Left ventricle myocardium inferior (tissue), 1 donor: ENCODE results near the gene FAM222A. TPM values are rescaled to one million over a fixed set of nuclear protein-coding genes. Genes with fewer than 3 reads are reported as not detected.

Experiments used
- DNase-seq: peaks from one replicate; pipeline ENCODE4 v3.0.0-alpha.2; 2020
- H3K27ac ChIP-seq: fragments of 200-600 bp; replicated peaks from 2 replicates; pipeline ENCODE4 v1.8.0; 2021
- H3K27me3 ChIP-seq: fragments of 200-600 bp; 2 replicates; pipeline ENCODE4 v1.8.0; 2021; ENCODE audit warnings: low read depth
- H3K36me3 ChIP-seq: fragments of 200-600 bp; 2 replicates; pipeline ENCODE4 v1.8.0; 2021
- H3K4me1 ChIP-seq: fragments of 200-600 bp; 2 replicates; pipeline ENCODE4 v1.8.0; 2021
- H3K4me3 ChIP-seq: fragments of 200-600 bp; 2 replicates; pipeline ENCODE4 v1.8.0; 2021; ENCODE audit warnings: mild to moderate bottlenecking, moderate library complexity
- H3K9me3 ChIP-seq: fragments of 200-600 bp; replicated peaks from 2 replicates; pipeline ENCODE4 v1.8.0; 2021
- intact Hi-C: fragments of 100-400 bp; cut with micrococcal nuclease; formaldehyde crosslinking; loops from one replicate; pipeline ENCODE4 v1.11.0; 2022
- total RNA-seq: library from RNA; stranded (reverse); fragmentation: NEBNext Ultra II Directional; extraction: Animal tissue kit (Norgen Biotek cat#: 25700); gene quantifications from one replicate; pipeline ENCODE4 v1.2.1, GENCODE V29; 2021
- TF ChIP-seq, protein P1 (sequence below): fragments of 200-600 bp; IDR thresholded peaks from 2 replicates; pipeline ENCODE4 v1.8.0; 2021; ENCODE audit warnings: antibody characterized with exemption, mild to moderate bottlenecking, borderline replicate concordance
- donor health status: DM: no; HTN: yes; CAD: no; lungs with severe emphysema.

Gene FAM222A
- total RNA-seq, 1 donor from 2014 or later: 20.0 TPM

DNA sequence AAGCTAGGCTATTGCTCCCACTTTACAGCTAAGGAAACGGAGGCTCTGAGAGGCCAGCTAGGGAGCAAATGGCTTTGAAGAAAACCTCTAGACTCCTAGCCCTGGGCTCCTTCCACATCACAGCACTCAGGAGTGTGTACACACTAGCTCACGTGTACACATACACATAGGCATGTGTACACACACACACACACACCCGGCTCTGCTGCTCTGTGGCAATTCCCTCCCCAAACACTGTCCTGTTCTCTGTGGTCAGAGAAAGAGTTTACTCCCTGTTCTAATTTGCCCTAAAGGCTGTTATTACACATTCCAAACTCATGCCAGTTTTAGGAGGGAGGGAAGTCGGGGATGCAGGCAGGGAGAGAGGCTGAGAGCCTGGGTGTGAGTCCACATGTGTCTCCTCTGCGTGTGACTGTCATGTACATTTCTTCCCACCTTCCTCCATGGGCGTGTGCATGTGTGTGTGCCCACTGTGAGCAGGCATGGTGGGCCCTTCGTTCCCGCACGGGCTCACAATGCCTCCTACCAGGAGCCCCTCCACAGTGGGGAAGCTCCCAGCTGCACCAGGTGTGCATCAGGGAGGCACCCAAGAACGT, 105.4 kb downstream of the FAM222A start:
- no peak for DNase-seq
- H3K27me3 ChIP-seq: peaks cover 42% of the 10 kb centered on the region

More for the DNA sequence above, 105.4 kb downstream of the FAM222A start:
- intact Hi-C loops: no loop called here
- TF ChIP-seq, protein P1, sequence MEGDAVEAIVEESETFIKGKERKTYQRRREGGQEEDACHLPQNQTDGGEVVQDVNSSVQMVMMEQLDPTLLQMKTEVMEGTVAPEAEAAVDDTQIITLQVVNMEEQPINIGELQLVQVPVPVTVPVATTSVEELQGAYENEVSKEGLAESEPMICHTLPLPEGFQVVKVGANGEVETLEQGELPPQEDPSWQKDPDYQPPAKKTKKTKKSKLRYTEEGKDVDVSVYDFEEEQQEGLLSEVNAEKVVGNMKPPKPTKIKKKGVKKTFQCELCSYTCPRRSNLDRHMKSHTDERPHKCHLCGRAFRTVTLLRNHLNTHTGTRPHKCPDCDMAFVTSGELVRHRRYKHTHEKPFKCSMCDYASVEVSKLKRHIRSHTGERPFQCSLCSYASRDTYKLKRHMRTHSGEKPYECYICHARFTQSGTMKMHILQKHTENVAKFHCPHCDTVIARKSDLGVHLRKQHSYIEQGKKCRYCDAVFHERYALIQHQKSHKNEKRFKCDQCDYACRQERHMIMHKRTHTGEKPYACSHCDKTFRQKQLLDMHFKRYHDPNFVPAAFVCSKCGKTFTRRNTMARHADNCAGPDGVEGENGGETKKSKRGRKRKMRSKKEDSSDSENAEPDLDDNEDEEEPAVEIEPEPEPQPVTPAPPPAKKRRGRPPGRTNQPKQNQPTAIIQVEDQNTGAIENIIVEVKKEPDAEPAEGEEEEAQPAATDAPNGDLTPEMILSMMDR: no peak
- no peaks in the 10 kb centered on the region for H3K9me3 ChIP-seq
- H3K4me3 ChIP-seq: no peak overlapping the region
- H3K27ac ChIP-seq: no peak overlapping the region
- H3K36me3 ChIP-seq: no peaks in the 10 kb centered on the region
- H3K4me1 ChIP-seq: peaks cover 3% of the 10 kb centered on the region

Other genes starting within 250 kb of the FAM222A start
- gene KCTD10, start 236.5 kb upstream of the FAM222A start, total RNA-seq: 21.5 TPM
- gene UBE3B, start 236.2 kb upstream of the FAM222A start, total RNA-seq: 56.0 TPM
- gene MMAB, start 140.3 kb upstream of the FAM222A start, total RNA-seq: 55.4 TPM
- gene MVK, start 140.0 kb upstream of the FAM222A start, total RNA-seq: 8.4 TPM
- gene TRPV4, start 119.6 kb downstream of the FAM222A start, total RNA-seq: 0.33 TPM
- 20.0 TPM for gene GLTP, start 166.7 kb downstream of the FAM222A start, total RNA-seq
- 10.4 TPM for gene TCHP, start 186.4 kb downstream of the FAM222A start, total RNA-seq